Left ventricle myocardium inferior (tissue), 1 donor: ENCODE measurements around the gene KCNC2. TPM values are rescaled to one million over a fixed set of nuclear protein-coding genes. Genes with fewer than 3 reads are reported as not detected.
"Not testable (repeated sequence)": the region's sequence is repeated elsewhere in the genome, so short reads cannot be mapped to it uniquely, and the experiment has no call there.

Source experiments
- DNase-seq: peaks from one replicate; pipeline ENCODE4 v3.0.0-alpha.2; 2020
- H3K27ac ChIP-seq: fragments of 200-600 bp; replicated peaks from 2 replicates; pipeline ENCODE4 v1.8.0; 2021
- H3K27me3 ChIP-seq: fragments of 200-600 bp; 2 replicates; pipeline ENCODE4 v1.8.0; 2021; ENCODE audit warnings: low read depth
- H3K36me3 ChIP-seq: fragments of 200-600 bp; 2 replicates; pipeline ENCODE4 v1.8.0; 2021
- H3K4me1 ChIP-seq: fragments of 200-600 bp; 2 replicates; pipeline ENCODE4 v1.8.0; 2021
- H3K4me3 ChIP-seq: fragments of 200-600 bp; 2 replicates; pipeline ENCODE4 v1.8.0; 2021; ENCODE audit warnings: mild to moderate bottlenecking, moderate library complexity
- H3K9me3 ChIP-seq: fragments of 200-600 bp; replicated peaks from 2 replicates; pipeline ENCODE4 v1.8.0; 2021
- CTCF ChIP-seq: fragments of 200-600 bp; IDR thresholded peaks from 2 replicates; pipeline ENCODE4 v1.8.0; 2021; ENCODE audit warnings: antibody characterized with exemption, mild to moderate bottlenecking, borderline replicate concordance
- intact Hi-C: fragments of 100-400 bp; cut with micrococcal nuclease; formaldehyde crosslinking; loops from one replicate; pipeline ENCODE4 v1.11.0; 2022
- total RNA-seq: library from RNA; stranded (reverse); fragmentation: NEBNext Ultra II Directional; extraction: Animal tissue kit (Norgen Biotek cat#: 25700); gene quantifications from one replicate; pipeline ENCODE4 v1.2.1, GENCODE V29; 2021
- donor health status: DM: no; HTN: yes; CAD: no; lungs with severe emphysema.

The KCNC2 gene
- total RNA-seq, 1 donor from 2014 or later, result not detected

GRCh38 chr12:75205558-75205957 lies 4.1 kb downstream of the KCNC2 start:
- Histone ChIP-seq H3K4me3 (no peak overlapping the region), H3K27ac (no peak overlapping the region), H3K27me3 (peaks cover 66% of the 10 kb centered on the region), H3K4me1 (no peaks in the 10 kb centered on the region), H3K36me3 (no peaks in the 10 kb centered on the region), H3K9me3 (no peaks in the 10 kb centered on the region)
- no peak for DNase-seq
- intact Hi-C loops, result no loop called here
- TF ChIP-seq CTCF, result no peak

- no peak for TF ChIP-seq CTCF
Measured at GRCh38 chr12:75196865-75197264, 12.8 kb downstream of the KCNC2 start.

GRCh38 chr12:75196408-75196807 lies 13.2 kb downstream of the KCNC2 start:
- no peak for TF ChIP-seq CTCF
- Histone ChIP-seq H3K4me1 (no peaks in the 10 kb centered on the region), H3K36me3 (no peaks in the 10 kb centered on the region), H3K9me3 (no peaks in the 10 kb centered on the region), H3K27ac (no peak overlapping the region), H3K27me3 (no peaks in the 10 kb centered on the region), H3K4me3 (no peak overlapping the region)
- intact Hi-C loops, result no loop called here
- no peak for DNase-seq

More at GRCh38 chr12:75196865-75197264, 12.8 kb downstream of the KCNC2 start:
- no peak overlapping the region for H3K27ac ChIP-seq
- H3K4me3 ChIP-seq, result no peak overlapping the region
- intact Hi-C loops, result no loop called here
- H3K4me1 ChIP-seq, result no peaks in the 10 kb centered on the region
- H3K27me3 ChIP-seq, result no peaks in the 10 kb centered on the region
- no peaks in the 10 kb centered on the region for H3K9me3 ChIP-seq
- DNase-seq, result no peak
- H3K36me3 ChIP-seq, result no peaks in the 10 kb centered on the region

- TF ChIP-seq CTCF, result no peak
- intact Hi-C loops, result no loop called here
- no peak overlapping the region for H3K4me3 ChIP-seq
Measured at GRCh38 chr12:75194250-75194649, 15.4 kb downstream of the KCNC2 start.

GRCh38 chr12:75192196-75192595 lies 17.4 kb downstream of the KCNC2 start:
- Histone ChIP-seq H3K4me3 (no peak overlapping the region), H3K27ac (no peak overlapping the region), H3K4me1 (no peaks in the 10 kb centered on the region), H3K36me3 (no peaks in the 10 kb centered on the region), H3K27me3 (no peaks in the 10 kb centered on the region), H3K9me3 (no peaks in the 10 kb centered on the region)
- DNase-seq, result no peak
- intact Hi-C loops, result no loop called here
- TF ChIP-seq CTCF, result no peak

More at GRCh38 chr12:75194250-75194649, 15.4 kb downstream of the KCNC2 start:
- Histone ChIP-seq H3K4me1 (no peaks in the 10 kb centered on the region), H3K27ac (no peak overlapping the region), H3K27me3 (no peaks in the 10 kb centered on the region), H3K9me3 (no peaks in the 10 kb centered on the region), H3K36me3 (no peaks in the 10 kb centered on the region)
- no peak for DNase-seq

GRCh38 chr12:75190846-75191245 lies 18.8 kb downstream of the KCNC2 start:
- no peak overlapping the region for H3K27ac ChIP-seq
- H3K4me3 ChIP-seq, result no peak overlapping the region
- H3K9me3 ChIP-seq, result no peaks in the 10 kb centered on the region
- intact Hi-C loops, result no loop called here
- no peak for DNase-seq
- no peak for TF ChIP-seq CTCF
- no peaks in the 10 kb centered on the region for H3K4me1 ChIP-seq
- no peaks in the 10 kb centered on the region for H3K27me3 ChIP-seq
- no peaks in the 10 kb centered on the region for H3K36me3 ChIP-seq

- H3K4me1 ChIP-seq, H3K9me3 ChIP-seq, H3K36me3 ChIP-seq, H3K27me3 ChIP-seq, DNase-seq, intact Hi-C loops, H3K27ac ChIP-seq, H3K4me3 ChIP-seq: not testable (repeated sequence)
Measured at GRCh38 chr12:75185881-75186280, 23.8 kb downstream of the KCNC2 start.
